Measurements from ENCODE around the gene ZNF140. TPM values are rescaled to one million over a fixed set of nuclear protein-coding genes. Genes with fewer than 3 reads are reported as not detected.

ZNF140 gene
- total RNA-seq, 1 donor from 2014 or later, result 17.2 TPM

GRCh38 chr12:133106253-133106652, 25.5 kb downstream of the ZNF140 start:
- H3K36me3 ChIP-seq (ENCODE audit: insufficient read depth, low read length), result peaks cover 40% of the 10 kb centered on the region
- no peak overlapping the region for H3K27ac Mint-ChIP-seq (ENCODE audit: unreplicated experiment)
- no peak overlapping the region for H3K4me3 Mint-ChIP-seq (ENCODE audit: unreplicated experiment)
- H3K4me1 ChIP-seq (ENCODE audit: insufficient read depth, low read length), result no peaks in the 10 kb centered on the region
- H3K27me3 Mint-ChIP-seq (ENCODE audit: low read depth, unreplicated experiment), result no peaks in the 10 kb centered on the region
- TF ChIP-seq CTCF (IDR thresholded peaks at IDR 0.05; ENCODE audit: insufficient read depth, low read depth, low read length), result no peak
- TF ChIP-seq EZH2 (IDR thresholded peaks at IDR 0.05; ENCODE audit: insufficient read depth, low read length), result no peak
- no peak for DNase-seq (ENCODE audit: low read depth)
- H3K4me1 Mint-ChIP-seq (ENCODE audit: low read depth, unreplicated experiment), result no peaks in the 10 kb centered on the region
- peaks cover 89% of the 10 kb centered on the region for H3K9me3 Mint-ChIP-seq (ENCODE audit: unreplicated experiment)
- no peaks in the 10 kb centered on the region for H3K79me2 ChIP-seq (ENCODE audit: insufficient read depth, low read length)
- peaks cover 84% of the 10 kb centered on the region for H3K36me3 Mint-ChIP-seq (ENCODE audit: low read depth, unreplicated experiment)
- peaks cover 53% of the 10 kb centered on the region for H3K9me3 ChIP-seq (ENCODE audit: insufficient read depth, low read depth, low read length)
- H2AFZ ChIP-seq (ENCODE audit: low read depth, low read length), result no peak overlapping the region
- no peak overlapping the region for H3K4me3 ChIP-seq (ENCODE audit: insufficient read depth, low read depth, low read length)
- H3K9ac ChIP-seq (ENCODE audit: low read length), result no peak overlapping the region
- no peaks in the 10 kb centered on the region for H4K20me1 ChIP-seq (ENCODE audit: insufficient read depth, low read length)
- H3K4me2 ChIP-seq (ENCODE audit: low read length), result no peak overlapping the region
- no peaks in the 10 kb centered on the region for H3K27me3 ChIP-seq (ENCODE audit: insufficient read depth, low read length)
- no peak overlapping the region for H3K27ac ChIP-seq (ENCODE audit: low read depth, low read length)
- FAIRE-seq, result no peak

GRCh38 chr12:133107121-133107520, 26.4 kb downstream of the ZNF140 start:
- Histone ChIP-seq H2AFZ (ENCODE audit: low read depth, low read length) (no peak overlapping the region), H3K9me3 (ENCODE audit: insufficient read depth, low read depth, low read length) (peaks cover 54% of the 10 kb centered on the region), H4K20me1 (ENCODE audit: insufficient read depth, low read length) (no peaks in the 10 kb centered on the region), H3K79me2 (ENCODE audit: insufficient read depth, low read length) (no peaks in the 10 kb centered on the region), H3K36me3 (ENCODE audit: insufficient read depth, low read length) (peaks cover 39% of the 10 kb centered on the region), H3K27ac (ENCODE audit: low read depth, low read length) (no peak overlapping the region), H3K4me2 (ENCODE audit: low read length) (no peak overlapping the region), H3K4me3 (ENCODE audit: insufficient read depth, low read depth, low read length) (no peak overlapping the region), H3K9ac (ENCODE audit: low read length) (no peak overlapping the region), H3K27me3 (ENCODE audit: insufficient read depth, low read length) (no peaks in the 10 kb centered on the region), H3K4me1 (ENCODE audit: insufficient read depth, low read length) (no peaks in the 10 kb centered on the region)
- DNase-seq (ENCODE audit: low read depth), result no peak
- no peaks in the 10 kb centered on the region for H3K27me3 Mint-ChIP-seq (ENCODE audit: low read depth, unreplicated experiment)
- H3K4me1 Mint-ChIP-seq (ENCODE audit: low read depth, unreplicated experiment), result no peaks in the 10 kb centered on the region
- FAIRE-seq, result no peak
- peaks cover 75% of the 10 kb centered on the region for H3K36me3 Mint-ChIP-seq (ENCODE audit: low read depth, unreplicated experiment)
- H3K9me3 Mint-ChIP-seq (ENCODE audit: unreplicated experiment), result peaks cover 85% of the 10 kb centered on the region
- H3K27ac Mint-ChIP-seq (ENCODE audit: unreplicated experiment), result no peak overlapping the region
- no peak overlapping the region for H3K4me3 Mint-ChIP-seq (ENCODE audit: unreplicated experiment)
- TF ChIP-seq CTCF (IDR thresholded peaks at IDR 0.05; ENCODE audit: insufficient read depth, low read depth, low read length), result no peak
- no peak for TF ChIP-seq EZH2 (IDR thresholded peaks at IDR 0.05; ENCODE audit: insufficient read depth, low read length)

GRCh38 chr12:133108150-133108549, 27.4 kb downstream of the ZNF140 start:
- peaks cover 84% of the 10 kb centered on the region for H3K9me3 Mint-ChIP-seq (ENCODE audit: unreplicated experiment)
- H3K27ac Mint-ChIP-seq (ENCODE audit: unreplicated experiment), result no peak overlapping the region
- no peaks in the 10 kb centered on the region for H3K79me2 ChIP-seq (ENCODE audit: insufficient read depth, low read length)
- H4K20me1 ChIP-seq (ENCODE audit: insufficient read depth, low read length), result no peaks in the 10 kb centered on the region
- no peak overlapping the region for H3K4me2 ChIP-seq (ENCODE audit: low read length)
- H3K4me1 ChIP-seq (ENCODE audit: insufficient read depth, low read length), result no peaks in the 10 kb centered on the region
- H3K36me3 Mint-ChIP-seq (ENCODE audit: low read depth, unreplicated experiment), result peaks cover 69% of the 10 kb centered on the region
- DNase-seq (ENCODE audit: low read depth) (no peak), FAIRE-seq (no peak)
- H3K27me3 Mint-ChIP-seq (ENCODE audit: low read depth, unreplicated experiment), result no peaks in the 10 kb centered on the region
- no peak overlapping the region for H3K27ac ChIP-seq (ENCODE audit: low read depth, low read length)
- TF ChIP-seq EZH2 (IDR thresholded peaks at IDR 0.05; ENCODE audit: insufficient read depth, low read length) (no peak), CTCF (IDR thresholded peaks at IDR 0.05; ENCODE audit: insufficient read depth, low read depth, low read length) (no peak)
- no peaks in the 10 kb centered on the region for H3K27me3 ChIP-seq (ENCODE audit: insufficient read depth, low read length)
- H3K4me3 ChIP-seq (ENCODE audit: insufficient read depth, low read depth, low read length), result no peak overlapping the region
- H3K9me3 ChIP-seq (ENCODE audit: insufficient read depth, low read depth, low read length), result peaks cover 54% of the 10 kb centered on the region
- no peak overlapping the region for H3K9ac ChIP-seq (ENCODE audit: low read length)
- no peaks in the 10 kb centered on the region for H3K4me1 Mint-ChIP-seq (ENCODE audit: low read depth, unreplicated experiment)
- H2AFZ ChIP-seq (ENCODE audit: low read depth, low read length), result no peak overlapping the region
- peaks cover 31% of the 10 kb centered on the region for H3K36me3 ChIP-seq (ENCODE audit: insufficient read depth, low read length)
- H3K4me3 Mint-ChIP-seq (ENCODE audit: unreplicated experiment), result no peak overlapping the region
